GM13976 (cell line): ENCODE data around the gene AP2A2.

Experiments used
- DNase-seq: peaks from one replicate; pipeline ENCODE4 v3.0.0; 2012; ENCODE audit warnings: low spot score
- in situ Hi-C: fragments of 300-500 bp; cut with MboI; formaldehyde crosslinking; loops from one replicate; pipeline ENCODE4 v1.12.0; 2022; ENCODE audit warnings: low sequenced_read_pairs, mixed read lengths, inconsistent platforms; ENCODE audit not compliant: unreplicated experiment
- TF ChIP-seq, protein P1 (sequence below): IDR thresholded peaks from 2 replicates; pipeline ENCODE4 v1.5.1; 2012; ENCODE audit warnings: borderline replicate concordance, mild to moderate bottlenecking; ENCODE audit not compliant: insufficient read depth; ENCODE audit errors: extremely low read depth, missing control alignments, control extremely low read depth

AP2A2 gene

DNA sequence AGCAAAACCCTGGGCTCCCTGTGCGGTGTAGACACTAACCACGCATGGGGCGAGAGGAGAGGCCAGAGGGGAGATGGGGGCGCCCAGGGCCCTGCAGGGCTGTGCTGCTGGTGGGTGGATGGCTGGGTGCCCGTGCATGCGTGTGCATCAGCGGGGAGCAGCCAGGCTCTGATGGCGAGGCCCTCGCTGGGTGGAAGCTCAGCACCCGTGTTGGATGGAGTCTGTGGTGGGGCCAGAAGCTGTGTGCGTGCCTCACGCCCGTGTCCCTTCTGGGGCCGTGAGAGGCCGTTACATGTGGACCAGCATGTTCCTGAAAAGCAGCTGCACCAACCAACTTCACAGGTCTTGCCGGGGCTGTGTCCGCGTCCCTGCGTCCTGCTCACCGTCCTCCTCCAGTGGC, 77.5 kb downstream of the AP2A2 start:
- no peak for DNase-seq
- TF ChIP-seq, protein P1, sequence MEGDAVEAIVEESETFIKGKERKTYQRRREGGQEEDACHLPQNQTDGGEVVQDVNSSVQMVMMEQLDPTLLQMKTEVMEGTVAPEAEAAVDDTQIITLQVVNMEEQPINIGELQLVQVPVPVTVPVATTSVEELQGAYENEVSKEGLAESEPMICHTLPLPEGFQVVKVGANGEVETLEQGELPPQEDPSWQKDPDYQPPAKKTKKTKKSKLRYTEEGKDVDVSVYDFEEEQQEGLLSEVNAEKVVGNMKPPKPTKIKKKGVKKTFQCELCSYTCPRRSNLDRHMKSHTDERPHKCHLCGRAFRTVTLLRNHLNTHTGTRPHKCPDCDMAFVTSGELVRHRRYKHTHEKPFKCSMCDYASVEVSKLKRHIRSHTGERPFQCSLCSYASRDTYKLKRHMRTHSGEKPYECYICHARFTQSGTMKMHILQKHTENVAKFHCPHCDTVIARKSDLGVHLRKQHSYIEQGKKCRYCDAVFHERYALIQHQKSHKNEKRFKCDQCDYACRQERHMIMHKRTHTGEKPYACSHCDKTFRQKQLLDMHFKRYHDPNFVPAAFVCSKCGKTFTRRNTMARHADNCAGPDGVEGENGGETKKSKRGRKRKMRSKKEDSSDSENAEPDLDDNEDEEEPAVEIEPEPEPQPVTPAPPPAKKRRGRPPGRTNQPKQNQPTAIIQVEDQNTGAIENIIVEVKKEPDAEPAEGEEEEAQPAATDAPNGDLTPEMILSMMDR: no peak
- in situ Hi-C loops: no loop called here

DNA sequence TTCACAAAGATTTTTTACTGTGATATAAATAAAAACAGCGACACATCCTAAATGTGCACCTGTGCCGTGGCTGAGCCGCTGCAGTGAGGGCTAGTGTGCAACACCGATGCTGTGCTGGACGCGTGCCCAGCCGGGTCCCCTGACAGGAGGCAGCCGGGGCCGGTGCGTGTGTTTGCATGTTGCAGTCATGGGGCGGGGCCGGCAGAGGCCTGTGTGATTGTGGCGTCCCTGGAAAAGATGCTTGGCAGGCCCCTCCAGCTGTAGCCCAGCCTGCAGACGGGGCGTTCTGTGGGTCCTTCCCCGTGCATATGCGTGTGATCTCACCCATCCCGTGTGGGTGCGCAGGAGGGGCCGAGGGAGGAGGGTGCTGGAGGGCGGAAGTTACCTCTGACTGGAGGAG, 80.3 kb downstream of the AP2A2 start:
- in situ Hi-C loops: no loop called here
- DNase-seq: no peak
- TF ChIP-seq, protein P1: no peak

DNA sequence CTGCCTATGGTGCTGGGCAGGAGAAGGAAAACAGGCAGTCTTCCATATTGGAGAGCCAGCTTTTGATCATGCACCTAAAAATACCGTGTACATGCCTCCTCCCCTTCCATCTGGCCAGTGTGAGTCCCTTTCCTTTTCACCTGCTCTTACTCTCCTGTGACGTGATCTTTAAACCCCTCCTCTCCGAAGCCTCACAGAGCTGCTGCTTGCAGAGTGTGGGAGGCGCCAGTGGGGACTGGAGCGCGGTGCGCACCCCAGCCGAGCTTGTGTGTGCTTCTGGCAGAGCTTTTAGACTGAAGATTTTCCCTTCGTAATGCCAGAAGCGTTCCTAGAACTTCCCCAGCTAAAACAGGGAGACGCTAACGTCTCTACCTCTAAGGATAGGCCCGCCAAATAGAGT, 81.1 kb downstream of the AP2A2 start:
- in situ Hi-C loops: no loop called here
- no peak for DNase-seq
- TF ChIP-seq, protein P1: no peak

DNA sequence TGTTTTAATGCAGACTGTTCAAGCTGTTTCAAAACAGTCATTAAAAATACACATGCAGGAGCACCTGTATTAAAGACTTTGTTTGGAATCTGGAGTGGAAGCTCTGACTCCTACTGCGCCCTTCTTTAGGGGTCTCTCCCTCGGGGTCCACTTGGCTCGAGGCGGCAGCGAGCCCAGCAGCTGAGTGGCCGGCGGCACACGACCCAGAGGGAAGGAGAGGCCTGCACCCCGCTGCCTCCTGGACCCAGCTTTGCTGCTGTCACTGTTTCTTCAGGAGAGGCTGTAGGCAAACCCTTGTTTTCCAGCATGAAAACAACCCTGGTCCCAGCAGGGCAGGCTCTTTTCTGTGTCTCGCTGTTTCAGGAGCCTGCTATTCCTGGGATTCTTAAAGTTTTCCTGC, 81.6 kb downstream of the AP2A2 start:
- in situ Hi-C loops: no loop called here
- DNase-seq: no peak

DNA sequence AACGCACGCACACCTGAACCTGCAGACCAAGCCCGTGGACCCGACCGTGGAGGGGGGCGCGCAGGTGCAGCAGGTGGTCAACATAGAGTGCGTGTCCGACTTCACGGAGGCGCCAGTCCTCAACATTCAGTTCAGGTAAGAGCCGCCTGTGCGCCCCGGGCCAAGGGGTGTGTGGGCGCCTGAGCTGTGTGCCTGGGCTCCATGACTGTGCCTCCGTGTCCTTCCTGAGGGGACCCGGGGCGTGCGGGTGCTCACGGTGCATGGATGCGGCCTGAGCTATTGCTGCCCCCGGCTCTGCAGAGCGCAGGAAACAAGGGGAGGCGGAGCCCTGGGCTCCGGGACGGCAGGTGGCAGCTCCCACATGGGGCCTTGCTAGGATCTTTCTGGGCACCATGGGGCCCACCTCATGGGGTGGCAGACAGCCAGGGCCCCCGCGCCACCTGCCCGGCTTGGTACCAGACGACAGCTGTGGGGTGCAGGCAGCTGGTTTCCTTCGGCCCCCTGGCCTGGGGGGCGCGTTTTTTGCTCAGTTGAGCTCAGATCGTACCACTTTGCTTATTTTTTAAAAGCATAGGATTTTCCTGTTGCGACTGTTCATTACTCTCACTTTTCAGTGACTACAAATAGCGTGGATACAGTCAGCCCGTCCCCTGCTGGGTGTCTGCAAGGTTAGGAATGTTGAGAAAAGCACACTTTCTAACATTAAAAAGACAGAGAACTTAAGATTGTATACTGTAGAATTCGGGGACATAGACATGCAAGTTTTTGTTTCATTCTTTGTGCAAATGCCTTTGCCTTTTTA, 82.5 kb downstream of the AP2A2 start:
- DNase-seq: no peak
- TF ChIP-seq, protein P1: no peak
- in situ Hi-C loops: no loop called here

More for the DNA sequence above, 81.6 kb downstream of the AP2A2 start:
- TF ChIP-seq, protein P1: no peak

DNA sequence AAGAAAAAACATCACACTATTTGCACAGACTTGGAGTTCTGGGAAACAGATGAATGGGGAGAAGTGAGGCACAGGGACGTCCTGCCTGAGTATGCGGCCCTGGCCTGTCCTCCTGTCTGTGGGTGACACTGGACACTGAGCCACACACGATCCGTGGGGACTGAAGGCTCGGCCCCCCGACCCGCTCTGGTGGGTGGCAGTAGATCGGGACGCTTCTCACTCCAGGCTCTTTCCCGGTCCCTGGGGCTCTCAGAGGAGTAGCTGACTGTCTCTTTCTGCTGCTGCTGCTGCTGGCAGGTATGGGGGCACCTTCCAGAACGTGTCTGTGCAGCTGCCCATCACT, 83.1 kb downstream of the AP2A2 start:
- no peak for DNase-seq
- TF ChIP-seq, protein P1: no peak
- in situ Hi-C loops: no loop called here
